ENCODE results near the gene RAB11FIP3. TPM values are rescaled to one million over a fixed set of nuclear protein-coding genes. Genes with fewer than 3 reads are reported as not detected.

The RAB11FIP3 gene
- total and polyA plus RNA-seq, 10 of the 15 experiments (the other 5 are each of a cell fraction or from before 2014, with no cell fraction given): 1.2 to 27.3 (median 7.7) TPM

DNA sequence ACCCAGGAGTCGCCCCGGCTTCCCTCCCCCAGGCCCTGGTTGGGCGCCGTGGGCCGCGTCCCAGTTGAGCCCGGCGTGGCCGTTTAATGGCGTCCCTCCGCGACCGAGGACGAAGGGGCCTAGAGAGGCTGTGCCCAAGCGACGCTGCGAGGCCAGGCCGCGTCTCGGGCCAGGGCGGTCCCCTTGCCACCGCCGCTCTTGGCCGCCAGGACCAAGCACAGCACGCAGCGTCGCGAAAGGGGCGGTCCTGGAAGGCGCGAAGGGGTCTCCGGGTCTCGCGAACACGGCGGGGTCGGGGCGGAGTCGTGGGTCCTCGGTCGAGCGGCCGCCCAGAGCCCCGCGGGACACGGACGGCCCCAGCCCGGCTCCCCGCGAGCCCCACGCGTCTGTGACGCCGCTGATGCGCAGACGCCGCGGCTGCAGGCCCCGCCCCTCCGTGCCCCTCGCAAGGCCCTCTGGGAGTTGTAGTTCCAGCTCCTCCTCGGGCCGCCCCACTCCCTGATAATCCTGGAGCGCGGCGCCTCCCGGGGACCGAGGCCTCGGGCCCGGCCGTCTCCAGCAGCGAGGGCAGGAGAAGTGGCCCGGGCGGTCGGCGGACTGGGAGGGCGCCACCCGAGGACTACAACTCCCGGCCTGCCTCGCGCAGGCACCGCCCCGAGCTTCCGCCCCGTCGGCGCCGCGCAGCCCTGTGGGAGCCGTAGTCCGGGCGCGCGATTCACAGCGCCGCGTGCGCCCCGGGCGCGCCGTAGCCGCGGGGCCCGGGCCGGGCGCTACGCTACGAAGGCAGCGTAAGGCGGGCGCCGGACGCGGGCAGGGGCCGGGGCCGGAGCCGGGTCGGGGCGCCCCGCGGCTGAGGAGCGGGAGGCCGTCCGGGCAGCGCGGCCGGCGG lies 101.8 kb downstream of the RAB11FIP3 start, which contains the start of gene CAPN15 (continued):
- TF ChIP-seq, protein P1, sequence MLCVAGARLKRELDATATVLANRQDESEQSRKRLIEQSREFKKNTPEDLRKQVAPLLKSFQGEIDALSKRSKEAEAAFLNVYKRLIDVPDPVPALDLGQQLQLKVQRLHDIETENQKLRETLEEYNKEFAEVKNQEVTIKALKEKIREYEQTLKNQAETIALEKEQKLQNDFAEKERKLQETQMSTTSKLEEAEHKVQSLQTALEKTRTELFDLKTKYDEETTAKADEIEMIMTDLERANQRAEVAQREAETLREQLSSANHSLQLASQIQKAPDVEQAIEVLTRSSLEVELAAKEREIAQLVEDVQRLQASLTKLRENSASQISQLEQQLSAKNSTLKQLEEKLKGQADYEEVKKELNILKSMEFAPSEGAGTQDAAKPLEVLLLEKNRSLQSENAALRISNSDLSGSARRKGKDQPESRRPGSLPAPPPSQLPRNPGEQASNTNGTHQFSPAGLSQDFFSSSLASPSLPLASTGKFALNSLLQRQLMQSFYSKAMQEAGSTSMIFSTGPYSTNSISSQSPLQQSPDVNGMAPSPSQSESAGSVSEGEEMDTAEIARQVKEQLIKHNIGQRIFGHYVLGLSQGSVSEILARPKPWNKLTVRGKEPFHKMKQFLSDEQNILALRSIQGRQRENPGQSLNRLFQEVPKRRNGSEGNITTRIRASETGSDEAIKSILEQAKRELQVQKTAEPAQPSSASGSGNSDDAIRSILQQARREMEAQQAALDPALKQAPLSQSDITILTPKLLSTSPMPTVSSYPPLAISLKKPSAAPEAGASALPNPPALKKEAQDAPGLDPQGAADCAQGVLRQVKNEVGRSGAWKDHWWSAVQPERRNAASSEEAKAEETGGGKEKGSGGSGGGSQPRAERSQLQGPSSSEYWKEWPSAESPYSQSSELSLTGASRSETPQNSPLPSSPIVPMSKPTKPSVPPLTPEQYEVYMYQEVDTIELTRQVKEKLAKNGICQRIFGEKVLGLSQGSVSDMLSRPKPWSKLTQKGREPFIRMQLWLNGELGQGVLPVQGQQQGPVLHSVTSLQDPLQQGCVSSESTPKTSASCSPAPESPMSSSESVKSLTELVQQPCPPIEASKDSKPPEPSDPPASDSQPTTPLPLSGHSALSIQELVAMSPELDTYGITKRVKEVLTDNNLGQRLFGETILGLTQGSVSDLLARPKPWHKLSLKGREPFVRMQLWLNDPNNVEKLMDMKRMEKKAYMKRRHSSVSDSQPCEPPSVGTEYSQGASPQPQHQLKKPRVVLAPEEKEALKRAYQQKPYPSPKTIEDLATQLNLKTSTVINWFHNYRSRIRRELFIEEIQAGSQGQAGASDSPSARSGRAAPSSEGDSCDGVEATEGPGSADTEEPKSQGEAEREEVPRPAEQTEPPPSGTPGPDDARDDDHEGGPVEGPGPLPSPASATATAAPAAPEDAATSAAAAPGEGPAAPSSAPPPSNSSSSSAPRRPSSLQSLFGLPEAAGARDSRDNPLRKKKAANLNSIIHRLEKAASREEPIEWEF (IDR thresholded peaks at IDR 0.05; ENCODE audit: insufficient replicate concordance, low read depth, low read length): no peak
- TF ChIP-seq, protein P2, sequence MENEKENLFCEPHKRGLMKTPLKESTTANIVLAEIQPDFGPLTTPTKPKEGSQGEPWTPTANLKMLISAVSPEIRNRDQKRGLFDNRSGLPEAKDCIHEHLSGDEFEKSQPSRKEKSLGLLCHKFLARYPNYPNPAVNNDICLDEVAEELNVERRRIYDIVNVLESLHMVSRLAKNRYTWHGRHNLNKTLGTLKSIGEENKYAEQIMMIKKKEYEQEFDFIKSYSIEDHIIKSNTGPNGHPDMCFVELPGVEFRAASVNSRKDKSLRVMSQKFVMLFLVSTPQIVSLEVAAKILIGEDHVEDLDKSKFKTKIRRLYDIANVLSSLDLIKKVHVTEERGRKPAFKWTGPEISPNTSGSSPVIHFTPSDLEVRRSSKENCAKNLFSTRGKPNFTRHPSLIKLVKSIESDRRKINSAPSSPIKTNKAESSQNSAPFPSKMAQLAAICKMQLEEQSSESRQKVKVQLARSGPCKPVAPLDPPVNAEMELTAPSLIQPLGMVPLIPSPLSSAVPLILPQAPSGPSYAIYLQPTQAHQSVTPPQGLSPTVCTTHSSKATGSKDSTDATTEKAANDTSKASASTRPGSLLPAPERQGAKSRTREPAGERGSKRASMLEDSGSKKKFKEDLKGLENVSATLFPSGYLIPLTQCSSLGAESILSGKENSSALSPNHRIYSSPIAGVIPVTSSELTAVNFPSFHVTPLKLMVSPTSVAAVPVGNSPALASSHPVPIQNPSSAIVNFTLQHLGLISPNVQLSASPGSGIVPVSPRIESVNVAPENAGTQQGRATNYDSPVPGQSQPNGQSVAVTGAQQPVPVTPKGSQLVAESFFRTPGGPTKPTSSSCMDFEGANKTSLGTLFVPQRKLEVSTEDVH (IDR thresholded peaks at IDR 0.05; ENCODE audit: low read depth, partially characterized antibody): no peak
- no peak for TF ChIP-seq RBBP5 (conservative IDR thresholded peaks at IDR 0.05)
- TF ChIP-seq, protein P3, sequence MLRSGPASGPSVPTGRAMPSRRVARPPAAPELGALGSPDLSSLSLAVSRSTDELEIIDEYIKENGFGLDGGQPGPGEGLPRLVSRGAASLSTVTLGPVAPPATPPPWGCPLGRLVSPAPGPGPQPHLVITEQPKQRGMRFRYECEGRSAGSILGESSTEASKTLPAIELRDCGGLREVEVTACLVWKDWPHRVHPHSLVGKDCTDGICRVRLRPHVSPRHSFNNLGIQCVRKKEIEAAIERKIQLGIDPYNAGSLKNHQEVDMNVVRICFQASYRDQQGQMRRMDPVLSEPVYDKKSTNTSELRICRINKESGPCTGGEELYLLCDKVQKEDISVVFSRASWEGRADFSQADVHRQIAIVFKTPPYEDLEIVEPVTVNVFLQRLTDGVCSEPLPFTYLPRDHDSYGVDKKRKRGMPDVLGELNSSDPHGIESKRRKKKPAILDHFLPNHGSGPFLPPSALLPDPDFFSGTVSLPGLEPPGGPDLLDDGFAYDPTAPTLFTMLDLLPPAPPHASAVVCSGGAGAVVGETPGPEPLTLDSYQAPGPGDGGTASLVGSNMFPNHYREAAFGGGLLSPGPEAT (IDR thresholded peaks at IDR 0.05; ENCODE audit: low read depth): no peak
